GM21825 (cell line): ENCODE results near the gene FOXP1.

ENCODE experiments used
- ATAC-seq: cut with Tn5 transposase; IDR thresholded peaks from one replicate; pipeline ENCODE4 v1.9.1; 2021; ENCODE audit warnings: mild to moderate bottlenecking, moderate library complexity; ENCODE audit not compliant: unreplicated experiment

Gene FOXP1

GRCh38 chr3:71095511-71096291, 487.8 kb downstream of the FOXP1 start:
- no peak for ATAC-seq

GRCh38 chr3:71094658-71095209, 488.8 kb downstream of the FOXP1 start:
- no peak for ATAC-seq

- no peak for ATAC-seq
Measured at GRCh38 chr3:71092665-71093064, 490.9 kb downstream of the FOXP1 start.

GRCh38 chr3:71090207-71090606, 493.3 kb downstream of the FOXP1 start:
- no peak for ATAC-seq

GRCh38 chr3:71089271-71089847, 494.2 kb downstream of the FOXP1 start:
- no peak for ATAC-seq

- ATAC-seq = no peak
Measured at GRCh38 chr3:71088742-71089141, 494.8 kb downstream of the FOXP1 start.

- ATAC-seq = no peak
Measured at GRCh38 chr3:71088019-71088708, 495.4 kb downstream of the FOXP1 start.

- ATAC-seq = peak; percentile 91
Measured at GRCh38 chr3:71087143-71088018, 496.1 kb downstream of the FOXP1 start.

- ATAC-seq = no peak
Measured at GRCh38 chr3:71086777-71087142, 496.8 kb downstream of the FOXP1 start.

- ATAC-seq = peak; percentile 24
Measured at GRCh38 chr3:71083726-71084131, 499.8 kb downstream of the FOXP1 start.

- ATAC-seq = no peak
Measured at GRCh38 chr3:71082833-71083232, 500.7 kb downstream of the FOXP1 start.

GRCh38 chr3:71080517-71081083, 502.9 kb downstream of the FOXP1 start:
- ATAC-seq = no peak

GRCh38 chr3:71078723-71079525, 504.6 kb downstream of the FOXP1 start:
- ATAC-seq = no peak

GRCh38 chr3:71078199-71078598, 505.3 kb downstream of the FOXP1 start:
- ATAC-seq = no peak

GRCh38 chr3:71077070-71077469, 506.5 kb downstream of the FOXP1 start:
- no peak for ATAC-seq

GRCh38 chr3:71076361-71077002, 507.0 kb downstream of the FOXP1 start:
- ATAC-seq = no peak

GRCh38 chr3:71075494-71075893, 508.0 kb downstream of the FOXP1 start:
- ATAC-seq = no peak

- ATAC-seq = no peak
Measured at GRCh38 chr3:71074423-71074822, 509.1 kb downstream of the FOXP1 start.

- ATAC-seq = no peak
Measured at GRCh38 chr3:71072986-71073385, 510.5 kb downstream of the FOXP1 start.
